HepG2 (cell line): Measurements from ENCODE around the gene TTC4. TPM values are rescaled to one million over a fixed set of nuclear protein-coding genes. Genes with fewer than 3 reads are reported as not detected.

Source experiments
- ATAC-seq: fragments of 200-7000 bp; cut with Tn5 transposase; 3 replicates; pipeline ENCODE4 v1.9.1; 2020; ENCODE audit warnings: mild to moderate bottlenecking, moderate library complexity
- BruUV-seq: library from RNA; stranded (reverse); fragments of 400-500 nt; replicated peaks from 2 replicates; lab custom pipeline; 2021; lab: Mats Ljungman, UMichigan
- CTCF ChIA-PET: fragments of 300-600 bp; formaldehyde crosslinking; extraction: SDS; loops from one replicate; lab custom pipeline; 2021; ENCODE audit warnings: low total read pairs, inconsistent platforms, low intra/inter-chr PET ratio; lab: Yijun Ruan, JAX
- POLR2A ChIA-PET: fragments of 350-600 bp; sonication (Branson Sonifier 250); formaldehyde crosslinking; loops from one replicate; lab custom pipeline; 2020; ENCODE audit warnings: antibody characterized with exemption, inconsistent platforms; lab: Yijun Ruan, JAX
- DNase-seq: peaks from one replicate; pipeline ENCODE4 v3.0.0-alpha.2; 2015; ENCODE audit warnings: low spot score
- FAIRE-seq: peaks from 3 replicates; lab custom pipeline; 2011; peaks lifted over from hg19 to GRCh38; lab: Jason Lieb, UNC
- H2AFZ ChIP-seq: one replicate; pipeline ENCODE4 v1.6.1; 2011; ENCODE audit warnings: low read length, inconsistent platforms
- H3K27ac ChIP-seq: fragments of 300-600 bp; 3 replicates; pipeline ENCODE4 v1.8.0; 2011; ENCODE audit warnings: mixed run types, mild to moderate bottlenecking, mixed read lengths, low read length, inconsistent platforms; ENCODE audit not compliant: insufficient read depth; ENCODE audit errors: extremely low read length
- H3K27me3 ChIP-seq, 2 experiments: fragments of 200-600 bp in 1 of 2; 2 replicates in 1 of 2; 3 replicates in 1 of 2; pipeline versions ENCODE4 v1.6.0 to v1.8.0; 2011; ENCODE audit warnings: low read length in 2 of 2, mild to moderate bottlenecking in 2 of 2, moderate library complexity in 2 of 2, inconsistent platforms in 1 of 2; ENCODE audit not compliant: insufficient read depth in 2 of 2, control insufficient read depth in 1 of 2
- H3K36me3 ChIP-seq, 2 experiments: fragments of 200-600 bp in 1 of 2; replicated peaks in 1 of 2; 2 replicates in 1 of 2; 3 replicates in 1 of 2; pipeline versions ENCODE4 v1.5.1 to v1.8.0; 2011; ENCODE audit warnings: low read length in 2 of 2, inconsistent platforms in 1 of 2; ENCODE audit not compliant: insufficient read depth in 2 of 2, control insufficient read depth in 1 of 2
- H3K4me1 ChIP-seq: 2 replicates; pipeline ENCODE4 v1.5.1; 2012; ENCODE audit warnings: low read length, inconsistent platforms; ENCODE audit not compliant: insufficient read depth
- H3K4me2 ChIP-seq: 2 replicates; pipeline ENCODE4 v1.6.0; 2011; ENCODE audit warnings: low read depth, low read length, inconsistent platforms
- H3K4me3 ChIP-seq, 3 experiments: fragments of 200-600 bp in 1 of 3; sonication (generic), shearing (Covaris generic) in 1 of 3; replicated peaks in 1 of 3; 2 replicates each; pipeline ENCODE4 v1.5.1; 2011 to 2016; ENCODE audit warnings: low read length in 3 of 3, inconsistent platforms in 2 of 3, low read depth in 2 of 3, mild to moderate bottlenecking in 2 of 3, control low read depth in 1 of 3, mixed read lengths in 1 of 3; ENCODE audit not compliant: insufficient read depth in 1 of 3
- H3K79me2 ChIP-seq: one replicate; pipeline ENCODE4 v1.6.1; 2011; ENCODE audit warnings: low read length, inconsistent platforms; ENCODE audit not compliant: insufficient read depth
- H3K9ac ChIP-seq: 2 replicates; pipeline ENCODE4 v1.6.0; 2011; ENCODE audit warnings: mild to moderate bottlenecking, low read depth, low read length, inconsistent platforms; ENCODE audit not compliant: insufficient read depth
- H3K9me3 ChIP-seq: 2 replicates; pipeline ENCODE4 v1.5.1; 2012; ENCODE audit warnings: mild to moderate bottlenecking, low read length
- H4K20me1 ChIP-seq: 2 replicates; pipeline ENCODE4 v1.6.0; 2011; ENCODE audit warnings: inconsistent platforms, mild to moderate bottlenecking, low read length, moderate library complexity; ENCODE audit not compliant: insufficient read depth
- HOXA7 ChIP-seq: sonication (generic); formaldehyde crosslinking; IDR thresholded peaks from 2 replicates; pipeline ENCODE4 v1.8.1; 2022; ENCODE audit warnings: mild to moderate bottlenecking, missing genetic modification reagents, moderate library complexity
- LCORL ChIP-seq, 2 experiments: fragments of 450-650 bp in 1 of 2; sonication (generic) in 1 of 2; formaldehyde crosslinking in 1 of 2; IDR thresholded peaks; 2 replicates each; pipeline versions ENCODE4 v1.5.0 to v1.6.1; 2017 to 2020; ENCODE audit warnings: antibody characterized with exemption in 1 of 2, missing genetic modification reagents in 1 of 2
- MTF1 ChIP-seq: sonication (generic); formaldehyde crosslinking; IDR thresholded peaks from 2 replicates; pipeline ENCODE4 v1.5.0; 2020; ENCODE audit warnings: missing genetic modification reagents
- NFE2L1 ChIP-seq: sonication (generic); formaldehyde crosslinking; IDR thresholded peaks from 2 replicates; pipeline ENCODE4 v1.4.0; 2020; ENCODE audit warnings: missing genetic modification reagents, mild to moderate bottlenecking, borderline replicate concordance
- ZFAT ChIP-seq: sonication (generic); formaldehyde crosslinking; conservative IDR thresholded peaks from 2 replicates; pipeline ENCODE4 v1.8.1; 2023; ENCODE audit warnings: missing genetic modification reagents, inconsistent platforms
- ZNF224 ChIP-seq: sonication (generic); formaldehyde crosslinking; IDR thresholded peaks from 2 replicates; pipeline ENCODE4 v1.5.0; 2020; ENCODE audit warnings: mild to moderate bottlenecking, missing genetic modification reagents
- ZNF234 ChIP-seq: sonication (generic); formaldehyde crosslinking; conservative IDR thresholded peaks from 2 replicates; pipeline ENCODE4 v1.5.1; 2020; ENCODE audit warnings: mild to moderate bottlenecking, missing genetic modification reagents
- ZNF839 ChIP-seq: sonication (generic); formaldehyde crosslinking; IDR thresholded peaks from 2 replicates; pipeline ENCODE4 v1.4.0; 2020; ENCODE audit warnings: missing genetic modification reagents, mild to moderate bottlenecking, borderline replicate concordance
- ZNF841 ChIP-seq: sonication (generic); formaldehyde crosslinking; IDR thresholded peaks from 2 replicates; pipeline ENCODE4 v1.8.1; 2023; ENCODE audit warnings: missing genetic modification reagents, borderline replicate concordance
- WGBS: methylation state at CpG from one replicate; pipeline ENCODE4 v1.1.6; 2017; ENCODE audit warnings: low lambda C conversion rate; 5-methylcytosine and 5-hydroxymethylcytosine counted together
- in situ Hi-C: cut with HindIII; loops from 2 replicates; pipeline ENCODE4 v1.10.0; 2017; ENCODE audit warnings: low pct_unique_long_range_greater_than_20kb; ENCODE audit not compliant: extremely low pct_ligation_motif_present
- intact Hi-C: fragments of 100-400 bp; cut with micrococcal nuclease; formaldehyde crosslinking; loops from one replicate; pipeline ENCODE4 v1.10.0; 2022; ENCODE audit not compliant: unreplicated experiment
- polyA plus RNA-seq, 8 experiments: library from polyadenylated mRNA; depleted of rRNA in 3 of 8; stranded (reverse) in 7 of 8; unstranded in 1 of 8; fragments of >200 nt; fragmentation: Illumina TruSeq in 4 of 8; extraction: Trizol in 4 of 8; gene quantifications; 2 replicates each; pipeline versions ENCODE4 v1.2.1 to v1.2.3, GENCODE V29; 2011 to 2016; ENCODE audit warnings: low read depth in 4 of 8, missing spikeins in 1 of 8, mixed read lengths in 1 of 8; ENCODE audit not compliant: insufficient read depth in 1 of 8
- total RNA-seq, 5 experiments: library from RNA; depleted of rRNA; stranded (reverse); fragments of >200 nt; fragmentation: Illumina TruSeq; extraction: Trizol; gene quantifications; 2 replicates each; pipeline ENCODE4 v1.2.3, GENCODE V29; 2016; ENCODE audit warnings: low read depth in 1 of 5

The TTC4 gene
- total and polyA plus RNA-seq, 2 of the 13 experiments (the other 11 are each of a cell fraction or from before 2014, with no cell fraction given): 13.1 to 24.7 TPM

DNA sequence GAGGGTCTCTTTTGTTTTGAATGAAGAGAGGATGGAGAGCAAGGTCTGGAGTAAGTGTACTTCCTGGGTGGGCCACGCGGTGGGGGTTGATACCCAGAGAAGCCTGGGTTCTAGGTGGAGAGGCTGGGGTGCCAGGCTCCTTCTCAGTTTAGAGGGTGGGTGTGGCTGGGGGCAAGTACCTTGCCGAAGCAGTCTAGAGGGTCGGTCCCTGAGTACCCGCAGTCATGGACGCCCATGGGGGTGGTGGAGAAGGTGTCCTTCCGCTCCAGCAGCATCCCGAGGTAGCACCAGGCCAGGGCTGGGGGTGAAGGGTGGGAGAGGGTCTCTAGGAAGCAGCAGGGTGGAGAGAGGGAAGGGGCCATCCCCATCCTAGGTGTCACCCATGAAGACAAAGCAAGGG lies 71.1 kb downstream of the TTC4 start (continued):
- TF ChIP-seq ZNF841 (CRISPR knock-in tag) (no peak), HOXA7 (CRISPR knock-in tag) (no peak), ZNF224 (CRISPR knock-in tag) (no peak), MTF1 (CRISPR knock-in tag) (no peak)

GRCh38 chr1:54787604-54788003 lies 71.9 kb downstream of the TTC4 start:
- H3K27ac ChIP-seq: no peak overlapping the region
- no peak for ATAC-seq
- no peak overlapping the region for H3K4me2 ChIP-seq
- in situ Hi-C loops (no loop called here), intact Hi-C loops (no loop called here)
- BruUV-seq: no TSS peak
- FAIRE-seq: no peak
- H3K79me2 ChIP-seq: no peaks in the 10 kb centered on the region
- H3K27me3 ChIP-seq: peaks cover 0 to 8% of the 10 kb centered on the region in 2 experiments; a peak in 1 of 5 replicates
- H3K4me1 ChIP-seq: peaks cover 7% of the 10 kb centered on the region
- ChIA-PET CTCF (no interaction called here), POLR2A (no interaction called here)
- no peaks in the 10 kb centered on the region for H3K36me3 ChIP-seq
- no peak for DNase-seq
- no peak overlapping the region for H3K9ac ChIP-seq
- H3K4me3 ChIP-seq: no peak overlapping the region
- H4K20me1 ChIP-seq: no peaks in the 10 kb centered on the region
- WGBS: 26% methylated on average over 5 of the region's 11 CpGs
- 0 out of 2 replicates have a peak, but pooled peaks cover 7% of the 10 kb centered on the region for H3K9me3 ChIP-seq
- no peak overlapping the region for H2AFZ ChIP-seq
- TF ChIP-seq NFE2L1 (CRISPR knock-in tag) (no peak), ZFAT (CRISPR knock-in tag) (no peak), LCORL (IDR thresholded peaks at IDR 0.05) (0 out of 2 replicates have a peak, but pooled peaks have one; percentile 29), LCORL (CRISPR knock-in tag; IDR thresholded peaks at IDR 0.05) (no peak)
- TF ChIP-seq, all 625 proteins: peak for 1

DNA sequence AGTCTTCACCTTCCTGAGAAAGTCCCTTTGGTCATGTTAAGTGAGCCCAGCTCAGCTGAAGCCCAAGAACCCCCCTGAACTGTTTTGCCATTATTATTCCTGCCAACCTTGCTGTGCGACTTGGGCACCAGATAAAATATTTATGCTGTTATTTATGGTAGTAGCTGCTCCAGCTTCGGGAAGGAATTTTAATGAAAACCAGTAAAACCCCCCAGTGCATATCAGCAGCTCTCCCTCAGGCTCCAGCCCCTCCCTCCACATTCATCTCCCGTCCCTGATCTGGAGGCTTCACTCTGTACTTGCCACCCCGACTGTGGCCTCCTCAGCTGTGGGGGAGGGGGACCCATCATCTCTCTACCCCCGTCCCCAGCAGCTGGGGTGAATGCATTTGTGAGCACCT lies 72.8 kb downstream of the TTC4 start:
- Histone ChIP-seq H4K20me1 (no peaks in the 10 kb centered on the region), H3K27ac (no peak overlapping the region), H3K4me1 (peaks cover 15% of the 10 kb centered on the region), H2AFZ (no peak overlapping the region), H3K9me3 (0 out of 2 replicates have a peak, but pooled peaks cover 7% of the 10 kb centered on the region), H3K36me3 (no peaks in the 10 kb centered on the region), H3K4me2 (no peak overlapping the region), H3K79me2 (no peaks in the 10 kb centered on the region), H3K4me3 (no peak overlapping the region), H3K27me3 (peaks cover 0 to 8% of the 10 kb centered on the region in 2 experiments; a peak in 1 of 5 replicates), H3K9ac (no peak overlapping the region)
- no peak for DNase-seq
- ChIA-PET POLR2A (no interaction called here), CTCF (no interaction called here)
- in situ Hi-C loops: no loop called here
- FAIRE-seq: no peak
- intact Hi-C loops: no loop called here
- TF ChIP-seq ZNF839: no peak
- no peak for TF ChIP-seq ZNF234 (CRISPR knock-in tag)
- no TSS peak for BruUV-seq
- WGBS: 9% methylated on average over 5 of the region's 5 CpGs
- ATAC-seq: no peak
